Skin of body (tissue), 3 donors: ENCODE data around the gene YTHDC2. TPM values are rescaled to one million over a fixed set of nuclear protein-coding genes. Genes with fewer than 3 reads are reported as not detected.
"Not testable (repeated sequence)": the region's sequence is repeated elsewhere in the genome, so short reads cannot be mapped to it uniquely, and the experiment has no call there.

Experiments used
- DNase-seq: peaks from one replicate; lab custom pipeline; 2025; lab: John Stamatoyannopoulos, UW
- small RNA-seq: library from RNA; depleted of rRNA; stranded (forward); fragments of <200 nt; gene quantifications from one replicate; pipeline ENCODE3, GENCODE V24; 2014; ENCODE audit warnings: low replicate concordance
- total RNA-seq: library from RNA; depleted of rRNA; stranded (reverse); fragments of >200 nt; gene quantifications from one replicate; pipeline ENCODE4 v1.2.3, GENCODE V29; 2014

The YTHDC2 gene
- total RNA-seq, 1 donor from 2014 or later, result 34.6 TPM

- no peak for DNase-seq
Measured at GRCh38 chr5:113601423-113601822, 87.9 kb downstream of the YTHDC2 start.

- not testable (repeated sequence) for DNase-seq
Measured at GRCh38 chr5:113603246-113603645, 89.8 kb downstream of the YTHDC2 start.

GRCh38 chr5:113606298-113607134 lies 93.0 kb downstream of the YTHDC2 start:
- DNase-seq, result peak; percentile 26

GRCh38 chr5:113607361-113607760 lies 93.9 kb downstream of the YTHDC2 start:
- DNase-seq, result no peak

GRCh38 chr5:113608113-113608596 lies 94.7 kb downstream of the YTHDC2 start:
- no peak for DNase-seq

GRCh38 chr5:113612060-113612496 lies 98.6 kb downstream of the YTHDC2 start:
- peak; percentile 37 for DNase-seq

GRCh38 chr5:113614191-113614590 lies 100.7 kb downstream of the YTHDC2 start:
- DNase-seq, result no peak

- no peak for DNase-seq
Measured at GRCh38 chr5:113615708-113616107, 102.2 kb downstream of the YTHDC2 start.

- DNase-seq, result no peak
Measured at GRCh38 chr5:113617191-113617796, 103.8 kb downstream of the YTHDC2 start.

- no peak for DNase-seq
Measured at GRCh38 chr5:113632996-113633395, 119.5 kb downstream of the YTHDC2 start.

- no peak for DNase-seq
Measured at GRCh38 chr5:113634957-113635356, 121.5 kb downstream of the YTHDC2 start.

- DNase-seq, result no peak
Measured at GRCh38 chr5:113641715-113642114, 128.2 kb downstream of the YTHDC2 start.

Small RNA genes lying within 50 kb of the gene (small RNA-seq; reads per million reads assigned to genes)
- gene RNU4ATAC13P, result not detected

Other genes starting within 250 kb of the YTHDC2 start
- 0.10 TPM for gene TSSK1B, start 78.7 kb upstream of the YTHDC2 start, total RNA-seq
- gene MCC, start 25.2 kb upstream of the YTHDC2 start, total RNA-seq, result 47.7 TPM